CD4-positive, alpha-beta T cell treated with Interleukin-2 at 100 ng/mL for 4 hours (primary cell): ENCODE measurements around the gene GINS3.
A peak's percentile ranks its signal among the peaks of the same experiment; 100 is the strongest.

Experiments
- DNase-seq: peaks from one replicate; pipeline ENCODE4 v3.0.0-alpha.2; 2020; ENCODE audit warnings: low spot score

Gene GINS3

DNA sequence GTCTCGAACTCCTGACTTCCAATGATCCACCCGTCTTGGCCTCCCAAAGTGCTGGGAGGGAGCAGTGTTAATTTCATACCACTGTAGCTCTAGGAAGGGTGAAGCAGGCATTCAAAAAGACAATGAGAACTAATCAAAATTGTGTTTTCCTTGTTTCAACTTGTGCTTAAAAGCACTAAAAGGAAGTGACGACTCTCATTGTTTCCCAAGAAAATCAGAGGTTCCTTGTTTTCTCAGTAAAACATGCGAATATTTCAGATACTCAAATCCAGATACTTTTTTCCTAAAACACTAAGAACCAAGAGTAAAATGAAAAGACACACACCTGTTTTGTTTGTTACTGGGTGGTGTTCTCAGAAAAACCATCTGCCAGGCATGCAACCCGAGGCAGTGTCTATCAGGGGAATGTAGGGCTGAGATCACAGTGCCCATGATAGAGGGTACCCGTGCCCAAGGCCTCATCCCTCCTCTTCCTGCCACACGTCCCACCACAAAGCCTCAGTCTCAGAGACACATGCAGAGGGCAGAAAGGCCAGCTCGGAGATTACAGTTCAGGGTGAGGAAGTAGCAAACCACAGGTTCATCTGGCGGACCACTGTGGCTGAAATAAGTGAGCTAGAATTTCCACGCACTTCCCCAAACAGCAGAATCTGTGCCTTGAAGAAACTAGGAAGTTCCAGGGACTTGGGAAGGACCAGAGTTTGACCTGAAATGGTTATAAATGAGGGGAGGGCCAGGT, 33.7 kb downstream of the GINS3 start:
- peak; percentile 3 for DNase-seq

DNA sequence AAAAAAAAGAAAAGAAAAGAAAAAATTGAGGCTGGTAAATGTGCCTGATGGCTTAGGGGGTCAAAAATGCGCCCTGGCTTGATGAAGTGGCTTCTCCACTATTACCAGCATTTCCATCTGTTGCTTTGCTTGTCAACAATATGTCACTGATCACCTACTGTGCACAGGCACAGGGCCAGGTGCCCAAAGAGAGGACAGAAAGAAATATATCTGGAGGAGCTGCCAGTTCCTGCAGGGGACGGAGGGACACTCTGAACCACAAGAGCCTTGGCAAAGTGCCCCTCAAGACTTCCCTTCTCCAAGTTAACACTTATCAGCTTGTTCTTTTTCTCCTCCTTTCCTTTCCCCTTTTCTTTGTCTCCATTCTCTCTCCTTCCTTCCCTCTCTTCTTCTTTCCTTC, 34.7 kb downstream of the GINS3 start:
- no peak for DNase-seq

DNA sequence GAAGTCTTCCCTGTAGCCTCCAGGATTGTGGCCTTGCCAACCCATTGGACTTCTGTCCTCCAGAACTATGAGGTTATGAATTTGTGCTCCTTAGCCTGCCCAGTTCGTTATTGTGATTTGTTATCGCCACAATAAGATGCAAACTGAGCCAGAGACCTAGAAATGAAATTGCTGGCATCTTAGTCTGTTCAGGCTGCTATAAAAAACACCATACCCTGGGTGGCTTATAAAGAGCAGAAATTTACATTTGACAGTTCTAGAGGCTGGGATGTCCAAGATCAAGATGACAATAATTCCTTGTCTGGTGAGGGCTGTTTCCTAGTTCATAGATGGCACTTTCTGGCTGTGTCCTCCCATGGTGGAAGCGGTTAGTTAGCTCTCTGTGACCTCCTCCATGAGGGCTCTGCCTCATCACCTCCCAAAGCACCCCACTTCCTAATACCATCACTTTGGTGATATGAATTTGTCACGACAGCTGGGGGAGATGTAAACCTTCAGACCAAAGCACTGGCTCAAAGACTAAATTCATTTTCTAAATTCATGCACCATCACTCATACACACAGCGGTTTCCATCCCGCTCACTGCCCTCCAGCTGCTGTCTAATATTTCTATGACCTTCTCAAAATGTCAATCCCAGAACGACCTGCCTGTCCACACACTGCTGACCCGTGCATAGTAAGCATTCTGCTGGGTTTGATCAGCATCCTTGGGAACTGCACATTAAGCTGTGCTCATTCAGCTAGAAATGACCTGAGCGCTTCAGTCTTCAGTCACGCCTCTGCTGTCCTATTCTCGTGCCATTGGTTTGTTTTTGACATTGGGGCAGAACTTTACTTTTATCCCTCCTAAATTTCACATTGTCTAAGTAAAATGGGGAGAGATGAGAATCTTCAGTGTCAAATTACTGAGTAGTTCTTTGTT, 36.6 kb downstream of the GINS3 start:
- no peak for DNase-seq

DNA sequence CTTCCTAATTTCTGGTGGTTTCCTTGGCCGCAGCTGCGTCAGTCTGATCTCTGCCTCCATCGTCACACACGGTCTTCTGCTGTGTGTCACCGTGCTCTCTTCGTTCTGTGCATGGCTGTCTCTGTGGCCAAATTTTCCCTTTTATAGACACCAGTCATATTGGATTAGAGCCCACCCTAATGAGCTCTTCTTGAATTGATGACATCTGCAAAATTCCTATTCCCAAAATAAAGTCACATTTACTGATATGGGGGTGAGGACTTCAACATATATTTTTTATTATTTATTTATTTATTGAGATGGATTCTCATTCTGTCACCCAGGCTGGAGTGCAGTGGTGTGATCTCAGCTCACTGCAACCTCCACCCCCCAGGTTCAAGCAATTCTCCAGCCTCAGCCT, 38.4 kb downstream of the GINS3 start:
- DNase-seq: no peak

DNA sequence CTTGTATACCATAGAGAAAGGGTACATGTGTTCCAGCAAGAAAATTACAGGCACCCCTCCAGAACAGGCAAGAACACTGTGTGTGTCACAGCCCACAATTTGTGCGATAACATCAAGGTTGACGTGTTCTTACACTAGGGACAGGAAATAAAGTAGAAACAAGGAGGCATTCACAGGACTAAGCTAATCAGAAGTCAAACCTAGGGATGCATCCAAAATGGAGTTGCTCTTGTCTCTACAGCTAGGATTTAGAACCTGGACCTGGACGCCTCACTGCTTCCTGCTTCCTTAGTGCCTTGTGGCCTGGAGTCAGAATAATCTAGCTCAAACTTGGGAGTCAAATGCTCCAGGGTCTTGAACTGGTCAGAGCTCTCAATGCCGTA, 41.3 kb downstream of the GINS3 start:
- no peak for DNase-seq

DNA sequence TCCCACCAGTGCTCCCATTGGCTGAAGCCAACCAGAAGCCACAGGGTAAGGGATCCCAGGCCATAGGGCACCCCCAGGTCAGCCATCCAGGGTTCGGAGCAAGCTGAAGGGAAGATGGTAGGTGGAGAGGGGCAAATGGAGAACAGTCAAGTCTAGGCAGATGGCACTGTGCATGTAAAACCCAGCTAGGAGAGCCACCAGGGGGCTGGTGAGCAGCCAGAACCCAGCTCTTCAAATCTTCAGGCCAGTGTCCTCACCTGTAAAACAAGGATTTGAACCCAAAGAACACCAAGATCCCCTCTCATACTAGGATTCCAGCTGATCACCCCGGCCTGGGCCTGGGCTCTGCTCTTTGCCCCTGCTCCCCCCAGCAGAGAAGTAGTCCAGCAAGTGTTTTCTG, 43.5 kb downstream of the GINS3 start:
- DNase-seq: no peak

DNA sequence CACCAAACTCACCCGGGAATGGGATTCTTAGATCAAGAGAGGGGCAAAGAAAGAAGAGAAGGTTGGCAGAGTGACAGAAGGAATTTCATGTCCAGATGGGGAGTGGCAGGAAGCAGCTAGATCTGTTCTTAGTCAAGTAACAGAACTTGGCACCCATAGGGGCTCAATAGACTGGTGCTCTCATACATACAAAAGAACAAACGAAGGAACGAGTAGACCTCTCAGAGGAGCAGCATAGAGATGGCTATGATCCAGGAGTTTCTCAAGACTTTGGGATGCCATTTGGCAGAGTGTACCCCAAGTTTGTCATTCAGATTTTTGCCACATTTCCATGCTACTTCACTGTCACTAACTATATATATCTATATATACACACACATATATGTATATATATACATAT, 47.9 kb downstream of the GINS3 start:
- no peak for DNase-seq

DNA sequence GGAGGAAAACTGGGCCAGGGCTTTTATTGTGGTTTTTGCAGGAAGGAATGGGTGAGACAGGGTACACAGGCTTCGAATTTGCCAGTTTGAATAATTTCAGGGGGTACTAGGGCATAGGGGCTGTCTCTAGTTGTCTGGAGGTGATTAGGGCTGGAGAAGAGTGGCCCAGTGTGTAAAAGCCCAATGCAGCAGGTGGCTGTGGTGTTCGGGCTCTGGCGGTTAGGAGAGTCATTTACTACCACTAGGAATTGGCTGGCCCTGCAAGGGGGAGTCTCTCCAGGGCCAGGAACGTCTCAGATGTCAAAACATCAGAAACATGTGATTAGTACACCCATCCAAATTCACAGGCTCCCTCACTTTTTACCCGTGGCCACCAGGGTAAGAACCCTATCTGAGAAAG, 50.3 kb downstream of the GINS3 start:
- DNase-seq: no peak

DNA sequence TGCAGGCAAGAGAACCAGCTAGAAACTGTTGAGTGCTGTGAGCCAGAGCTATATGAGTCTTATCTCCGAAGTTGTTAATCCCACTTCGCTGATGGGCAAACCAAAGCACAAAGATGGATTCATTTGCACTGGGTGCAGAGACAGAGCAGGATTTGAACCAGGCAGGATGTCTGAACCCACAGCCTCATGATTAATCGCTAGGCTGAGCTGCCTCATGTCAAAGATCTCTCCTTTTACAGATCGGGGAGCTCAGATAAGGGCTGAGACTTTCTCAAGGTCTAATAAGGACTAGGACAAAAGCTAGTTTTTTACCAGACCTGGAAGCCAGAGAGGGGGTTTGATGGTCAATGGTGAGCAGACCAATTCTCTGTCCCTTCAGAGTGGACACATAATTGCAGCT, 51.5 kb downstream of the GINS3 start:
- DNase-seq: no peak

DNA sequence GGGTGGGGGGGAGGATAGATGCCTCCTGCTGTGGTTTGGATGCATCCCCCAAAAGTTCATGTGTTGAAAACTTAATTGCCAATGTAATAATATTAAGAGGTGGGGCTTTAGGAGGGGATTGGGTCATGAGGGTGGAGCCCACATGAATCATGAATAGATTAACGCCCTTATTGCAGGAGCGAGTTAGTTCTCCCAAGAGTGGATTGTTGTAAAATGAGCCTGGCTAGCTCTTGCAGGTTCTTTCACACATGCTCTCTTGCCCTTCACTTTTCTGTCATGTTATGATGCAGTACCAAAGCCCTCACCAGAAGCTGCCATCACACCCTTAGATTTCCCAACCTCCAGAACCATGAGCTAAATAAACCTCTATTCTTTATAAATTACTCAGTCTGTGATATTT, 52.0 kb downstream of the GINS3 start:
- no peak for DNase-seq

DNA sequence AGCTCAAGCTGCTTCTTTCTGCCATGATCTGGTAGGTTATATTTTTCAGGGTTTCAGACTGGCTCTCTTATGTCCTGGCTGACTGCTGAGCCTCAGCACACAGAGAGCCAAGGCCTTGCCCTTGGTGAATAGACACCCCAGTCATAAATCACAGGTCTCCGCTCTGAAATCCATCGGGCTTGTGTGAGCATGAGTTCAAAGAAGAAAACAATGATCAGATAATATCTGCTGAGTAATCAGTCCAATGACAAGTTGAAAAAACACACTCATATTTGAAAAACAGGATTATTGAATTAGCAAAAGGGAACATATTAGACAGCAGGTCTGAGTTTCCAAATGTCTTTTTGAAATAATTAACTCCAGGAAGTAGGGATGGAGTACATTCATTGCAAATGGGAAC, 56.6 kb downstream of the GINS3 start:
- DNase-seq: no peak

DNA sequence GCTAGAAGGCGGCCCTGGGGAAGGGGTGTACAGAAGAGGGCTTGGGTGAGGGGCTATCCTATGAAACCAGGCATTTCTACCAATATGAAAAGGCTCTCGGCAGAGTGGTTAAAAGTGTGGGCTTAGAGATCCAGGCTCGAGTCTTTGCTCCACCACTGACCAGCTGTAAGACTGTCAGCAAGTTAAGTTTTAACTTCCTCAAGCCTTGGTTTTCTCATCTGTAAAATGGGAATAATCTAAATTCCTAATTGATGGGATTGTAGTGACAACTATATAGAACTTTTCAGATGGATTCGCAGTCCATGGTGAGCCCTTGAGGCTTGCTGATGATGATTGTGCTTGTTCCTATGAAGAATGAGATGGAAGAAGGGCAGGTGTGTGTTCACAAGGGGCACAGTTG, 57.0 kb downstream of the GINS3 start:
- DNase-seq: no peak

DNA sequence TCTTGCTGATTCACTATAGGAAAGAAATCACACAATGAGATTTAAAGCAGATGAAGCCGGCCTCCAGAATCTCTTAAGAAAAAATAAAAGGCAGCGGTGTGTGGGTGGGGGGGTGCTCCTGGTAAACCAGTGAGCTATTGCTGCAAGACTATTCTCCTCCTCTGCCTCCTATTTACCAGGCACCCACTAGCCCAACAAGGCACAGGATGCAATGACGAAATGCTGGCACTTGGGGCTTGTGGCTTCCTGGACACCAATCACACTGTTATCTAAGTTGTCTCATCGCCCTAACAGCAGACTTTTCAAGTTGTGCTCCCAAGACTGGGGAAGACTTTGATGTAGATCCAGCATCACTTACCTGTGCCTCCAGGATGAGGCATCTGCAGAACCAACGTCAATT, 57.5 kb downstream of the GINS3 start:
- DNase-seq: no peak

DNA sequence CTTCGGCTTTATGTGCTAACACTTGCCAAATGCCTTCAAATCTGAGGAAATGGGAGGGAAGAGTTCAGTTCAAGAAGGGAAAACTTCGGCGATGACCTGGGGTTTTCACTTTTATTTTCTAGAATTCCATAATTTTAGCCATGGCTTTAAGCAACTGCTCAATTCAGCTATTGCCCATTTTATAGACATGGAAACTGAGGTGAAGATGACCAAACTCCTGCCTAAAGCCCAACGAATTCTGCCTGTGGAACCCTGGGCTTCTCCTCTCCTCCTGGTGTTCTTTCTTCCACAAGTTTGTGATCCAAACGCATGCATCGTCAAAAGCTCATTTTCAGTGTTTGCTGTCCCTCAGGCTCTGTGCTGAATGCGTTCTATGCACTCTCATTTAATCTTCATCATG, 58.3 kb downstream of the GINS3 start:
- DNase-seq: no peak

DNA sequence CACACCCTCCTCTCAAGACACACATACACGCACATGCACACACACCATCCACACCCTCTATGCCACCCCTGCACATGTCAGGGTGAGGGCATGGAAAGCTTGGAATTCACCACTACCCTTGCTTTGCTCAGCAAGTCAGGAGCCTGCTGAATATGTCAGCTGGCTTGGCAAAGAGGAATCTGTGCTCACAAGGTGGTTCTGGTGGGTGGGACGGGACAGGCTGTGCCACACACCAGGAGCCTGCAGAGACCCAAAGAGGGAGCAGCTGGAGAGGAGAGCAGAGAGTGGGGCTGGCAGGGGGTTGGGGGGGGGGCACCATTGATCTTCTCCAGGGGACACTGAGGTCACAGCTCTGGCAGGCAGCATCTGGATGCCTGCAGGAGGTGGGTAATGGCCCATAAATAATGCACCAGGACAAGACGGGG, 59.0 kb downstream of the GINS3 start:
- no peak for DNase-seq

DNA sequence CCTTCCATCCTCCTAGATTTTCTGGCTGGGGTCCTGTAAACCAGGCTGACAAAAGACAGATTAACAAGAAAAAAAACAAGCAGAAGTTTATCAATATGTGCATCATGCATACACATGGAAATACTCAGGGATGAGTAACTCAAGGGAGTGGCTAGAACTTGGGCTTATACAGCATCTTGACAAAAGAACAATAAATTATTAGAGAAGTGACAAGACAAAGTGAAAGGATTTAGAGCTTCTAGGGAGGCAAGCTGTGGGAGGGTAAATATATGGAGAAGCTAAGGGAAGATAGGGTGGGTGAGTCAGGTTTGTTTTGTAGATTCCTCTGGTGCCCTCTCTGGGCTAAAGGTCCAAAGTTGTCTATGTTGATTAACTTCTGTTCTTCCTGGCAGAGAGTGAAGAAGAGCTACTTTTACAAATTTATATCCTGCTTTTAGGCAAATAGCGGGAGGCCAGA, 59.7 kb downstream of the GINS3 start:
- no peak for DNase-seq

DNA sequence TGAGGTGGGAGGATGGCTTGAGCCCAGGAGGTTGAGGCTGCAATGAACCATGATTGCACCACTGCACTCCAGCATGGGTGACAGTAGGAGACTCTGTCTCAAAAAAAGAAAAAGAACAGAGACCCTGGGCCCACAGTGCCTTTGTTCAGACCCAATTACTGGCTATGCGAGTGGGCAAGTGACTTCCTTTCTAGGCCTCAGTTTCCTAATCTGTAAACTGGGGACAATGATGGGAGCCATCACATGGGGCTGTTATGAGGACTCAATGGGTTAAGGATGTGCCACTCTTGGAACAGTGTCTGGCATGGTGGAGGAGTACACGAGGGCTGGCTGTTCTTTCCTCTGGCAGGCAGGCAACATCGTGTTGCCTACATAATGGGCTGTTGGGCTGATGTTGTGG, 60.4 kb downstream of the GINS3 start:
- DNase-seq: no peak

DNA sequence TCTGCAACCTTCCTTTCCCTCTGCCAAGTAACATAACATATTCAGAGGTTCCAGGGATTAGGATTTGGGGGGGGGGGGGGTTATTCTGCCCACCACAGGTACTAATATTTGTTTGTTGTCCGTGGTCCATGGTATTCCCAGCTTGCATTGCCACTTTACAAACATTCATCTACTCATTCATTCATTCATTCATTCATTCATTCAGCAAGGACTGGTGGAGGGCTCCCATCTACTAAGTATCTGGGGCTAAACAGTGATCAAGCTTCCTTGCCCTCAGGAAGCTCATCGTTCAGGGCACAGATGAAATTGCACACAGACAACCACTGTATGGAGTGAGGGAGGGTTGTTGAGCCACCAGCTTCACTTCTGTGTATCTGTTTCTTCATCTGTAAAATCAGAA, 61.9 kb downstream of the GINS3 start:
- no peak for DNase-seq

DNA sequence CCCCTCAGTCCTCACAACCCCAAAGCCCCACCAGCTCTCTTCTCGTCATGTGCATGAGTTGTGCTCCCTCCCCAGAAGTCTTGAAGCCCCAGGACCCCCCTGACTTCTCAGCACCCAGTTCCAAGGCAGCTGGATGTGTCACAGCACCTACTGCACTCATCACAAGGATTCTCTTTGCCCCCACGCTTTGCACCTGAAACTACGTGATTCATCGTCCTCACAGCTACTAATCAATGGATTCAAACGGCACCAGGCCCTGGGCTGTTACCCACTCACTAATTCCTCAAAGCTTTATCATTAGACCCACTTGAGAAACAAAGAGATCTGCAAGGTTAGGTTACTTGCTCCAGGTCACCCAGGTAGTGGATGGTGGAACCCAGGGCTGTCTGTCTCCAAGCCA, 62.6 kb downstream of the GINS3 start:
- DNase-seq: no peak
